NCI-H146 (cell line): ENCODE measurements around the gene SCOC.

Experiments
- DNase-seq: peaks from one replicate; lab custom pipeline; 2025; lab: John Stamatoyannopoulos, UW

SCOC gene

DNA sequence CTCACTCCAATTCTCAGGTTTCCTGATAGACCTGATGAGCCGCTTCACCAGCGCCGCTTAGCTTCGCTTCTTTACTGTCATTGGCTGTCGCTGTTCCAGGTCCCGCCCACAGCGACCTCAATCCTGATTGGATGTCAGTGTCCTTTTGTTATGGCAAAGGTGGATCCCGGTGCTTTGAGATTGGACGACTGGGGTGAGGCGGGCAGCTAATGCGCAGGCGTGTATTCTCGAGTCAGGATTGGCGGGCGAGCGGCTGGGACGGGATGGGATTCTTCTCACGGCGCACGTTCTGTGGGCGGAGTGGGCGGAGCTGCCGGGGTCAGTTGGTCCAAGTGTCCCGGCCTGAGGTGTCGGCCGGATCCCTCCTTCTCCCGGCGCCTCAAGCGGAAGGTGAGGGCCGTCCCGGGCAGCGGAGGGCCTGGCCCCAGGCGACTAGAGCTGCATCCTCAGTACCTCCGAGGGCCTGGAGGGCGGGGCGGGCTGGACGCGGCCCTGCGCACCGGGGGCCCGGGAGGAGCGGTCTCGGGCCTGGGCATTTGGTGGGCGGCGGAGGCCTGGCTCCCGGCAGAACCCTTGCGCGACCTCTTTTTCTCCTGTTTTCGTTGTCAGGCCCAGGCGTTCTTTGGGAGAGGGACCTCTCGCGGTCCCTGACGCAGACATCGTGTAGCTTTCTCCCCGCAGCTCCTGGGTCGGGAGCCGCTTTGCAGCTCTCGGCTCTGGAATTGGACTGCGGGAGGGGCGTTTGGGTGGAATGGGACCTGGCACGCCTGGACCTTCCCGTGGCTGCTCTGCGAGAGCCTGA is at the start of gene SCOC:
TSS of gene SCOC (plus strand) at position 319 of the 802 bp plus-strand sequence. CDS start 5,525 bp downstream, outside the sequence.
- peak; percentile 98 for DNase-seq

DNA sequence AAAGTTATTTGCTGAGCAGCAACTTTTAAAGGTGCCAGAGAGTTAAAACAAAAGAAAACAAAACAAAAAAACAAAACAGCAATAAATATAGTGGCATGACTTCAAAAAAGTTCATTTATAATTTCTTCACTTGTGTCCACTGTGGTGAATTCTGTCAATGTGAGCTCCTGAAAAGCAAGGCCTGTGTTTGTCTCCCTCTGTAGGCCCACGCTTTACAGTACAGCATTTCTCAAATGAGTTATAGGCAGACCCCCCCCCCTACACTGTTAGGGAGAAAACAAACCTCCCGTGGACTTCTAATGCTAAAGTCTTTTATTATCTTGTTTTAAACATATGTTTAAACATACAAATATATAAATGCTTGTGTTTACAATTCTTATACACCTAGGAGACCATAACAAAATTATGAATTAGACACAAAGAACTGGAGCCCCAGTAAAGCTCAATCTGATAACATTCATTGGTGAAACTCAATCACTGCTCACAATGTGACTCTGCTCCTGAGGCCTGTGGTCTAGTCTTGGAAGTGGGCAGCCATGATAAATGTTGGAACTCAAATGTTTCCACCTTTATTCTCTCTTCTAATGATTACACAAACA is 47.0 kb upstream of the SCOC start:
- peak; percentile 35 for DNase-seq

DNA sequence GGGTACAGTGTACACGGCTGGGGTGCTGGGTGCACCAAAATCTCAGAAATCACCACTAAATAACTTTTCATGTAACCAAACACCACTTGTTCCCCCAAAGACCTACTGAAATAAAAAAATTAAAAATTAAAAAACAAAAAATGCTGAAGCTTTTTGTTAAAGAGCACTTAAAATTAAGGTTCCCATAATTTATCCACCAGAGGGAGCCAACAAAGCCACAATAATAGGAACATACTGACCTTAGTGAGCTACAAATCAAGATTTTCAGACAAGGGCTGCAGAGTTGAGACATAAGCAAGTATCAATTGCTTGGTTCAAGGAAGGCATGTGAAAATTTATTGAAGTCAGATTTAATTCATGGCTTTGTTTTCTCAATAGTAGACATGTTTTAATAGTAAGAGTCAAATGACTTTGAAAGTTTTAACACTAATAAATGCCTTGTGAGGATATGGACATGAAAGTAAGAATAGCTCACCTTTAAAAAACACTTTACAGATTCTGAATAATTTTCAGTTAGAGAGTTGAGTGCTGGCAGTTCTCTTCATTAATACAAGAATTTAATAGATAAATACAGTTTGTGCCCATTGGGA is 43.0 kb upstream of the SCOC start:
- peak; percentile 18 for DNase-seq

DNA sequence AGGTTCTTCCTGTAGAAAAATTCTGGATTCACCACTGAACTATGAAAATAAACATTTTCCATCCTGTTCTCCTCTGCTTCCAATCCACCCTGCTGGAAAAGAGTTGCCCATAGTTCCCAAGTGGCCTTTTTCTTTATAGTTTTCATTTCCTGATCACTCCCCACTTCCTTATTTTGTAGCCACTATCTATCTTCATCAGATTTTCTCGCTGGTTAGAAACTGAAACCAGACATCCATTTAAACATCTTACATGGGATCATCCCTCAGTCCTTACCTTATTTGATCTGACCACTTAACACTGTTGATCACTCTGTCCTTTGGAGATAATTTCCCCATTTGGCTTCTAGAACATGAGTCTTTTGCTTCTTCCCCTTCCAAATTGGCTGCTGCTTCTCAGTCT is 42.2 kb upstream of the SCOC start:
- DNase-seq = no peak

DNA sequence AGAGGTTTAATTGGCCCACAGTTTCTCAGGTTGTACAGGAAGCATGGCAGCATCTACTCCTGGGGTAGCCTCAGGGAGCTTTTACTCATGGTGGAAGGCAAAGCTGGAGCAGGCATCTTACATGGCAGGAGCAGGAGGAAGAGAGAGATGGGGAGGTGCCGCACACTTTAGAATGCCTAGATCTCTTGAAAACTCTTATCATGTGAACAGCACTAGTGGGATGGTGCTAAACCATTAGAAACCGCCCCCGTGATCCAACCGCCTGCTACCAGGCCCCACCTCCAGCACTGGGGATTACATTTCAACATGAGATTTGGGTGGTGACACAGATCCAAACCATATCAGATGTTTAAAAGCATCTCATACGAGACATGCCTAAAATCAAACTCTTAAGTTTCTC is 41.6 kb upstream of the SCOC start:
- no peak for DNase-seq

DNA sequence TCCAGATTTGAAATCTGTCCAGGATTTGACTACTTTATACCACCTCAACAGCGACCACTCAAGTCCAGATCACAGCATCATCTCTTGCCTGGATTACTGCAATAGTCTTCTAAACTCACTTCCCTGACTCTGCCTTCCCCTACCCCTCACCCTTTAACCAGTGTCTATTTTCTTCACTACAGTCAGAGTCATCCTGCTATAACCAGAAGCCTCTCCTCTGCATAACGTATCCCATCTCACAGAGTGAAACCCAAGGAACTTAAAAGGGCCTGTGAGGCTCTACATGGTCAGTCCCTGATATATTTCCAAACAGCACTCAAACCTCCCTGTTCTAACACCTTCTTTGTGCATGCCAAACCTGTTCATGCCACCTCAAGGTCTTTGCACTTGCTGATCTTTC is 40.7 kb upstream of the SCOC start:
- DNase-seq = no peak

DNA sequence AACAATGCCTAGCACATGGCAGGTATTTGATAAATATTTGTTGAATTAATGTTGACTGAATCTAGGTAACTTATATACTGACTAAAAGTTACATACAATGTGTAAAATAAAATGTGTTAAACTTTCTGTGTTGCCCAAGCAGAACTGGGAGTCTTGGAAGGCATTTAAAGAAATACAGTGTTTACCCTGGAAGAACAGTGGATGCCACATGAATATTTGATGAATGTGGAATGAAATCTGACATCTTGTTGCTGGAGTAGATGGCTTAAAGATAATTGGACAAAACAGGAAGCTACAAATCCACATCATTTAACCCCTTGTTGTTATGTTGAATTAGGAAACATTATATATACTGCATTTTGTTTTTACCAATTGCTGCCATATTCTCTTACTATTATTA is 39.9 kb upstream of the SCOC start:
- DNase-seq = no peak

DNA sequence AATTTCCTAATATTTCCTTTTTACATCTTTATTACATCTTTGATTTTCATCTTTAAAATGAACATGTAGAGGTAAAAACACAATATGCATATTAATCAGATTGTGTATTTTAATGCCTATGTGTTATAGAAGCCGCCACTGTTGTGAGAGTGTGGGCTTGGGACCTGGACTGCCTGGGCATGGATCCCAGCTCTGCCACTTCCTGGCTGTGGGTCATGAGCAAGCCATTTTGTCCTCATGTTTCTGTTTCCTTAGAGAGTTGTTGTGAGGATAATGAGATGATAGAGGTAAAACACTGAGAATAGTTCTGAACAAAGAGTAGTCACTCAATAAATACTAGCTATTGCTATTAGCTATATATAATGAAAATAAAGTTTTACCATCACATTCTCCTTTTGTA is 38.4 kb upstream of the SCOC start:
- no peak for DNase-seq

DNA sequence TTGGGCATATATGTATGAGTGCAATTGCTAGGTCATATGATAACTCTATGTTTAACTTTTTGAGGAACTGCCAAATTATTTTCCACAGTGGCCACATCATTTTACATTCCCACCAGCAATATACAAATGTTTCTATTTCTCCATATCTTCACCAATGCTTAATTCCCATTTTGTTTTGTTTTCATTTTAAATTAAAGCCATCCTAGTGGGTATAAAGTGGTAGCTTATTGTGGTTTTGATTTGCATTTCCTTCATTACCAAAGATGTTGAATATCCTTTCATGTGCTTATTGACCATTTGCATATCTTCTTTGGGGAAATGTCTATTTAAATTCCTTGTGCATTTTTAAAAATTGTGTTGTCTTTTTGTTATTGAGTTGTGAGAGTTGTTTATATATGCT is 36.7 kb upstream of the SCOC start:
- DNase-seq = no peak

DNA sequence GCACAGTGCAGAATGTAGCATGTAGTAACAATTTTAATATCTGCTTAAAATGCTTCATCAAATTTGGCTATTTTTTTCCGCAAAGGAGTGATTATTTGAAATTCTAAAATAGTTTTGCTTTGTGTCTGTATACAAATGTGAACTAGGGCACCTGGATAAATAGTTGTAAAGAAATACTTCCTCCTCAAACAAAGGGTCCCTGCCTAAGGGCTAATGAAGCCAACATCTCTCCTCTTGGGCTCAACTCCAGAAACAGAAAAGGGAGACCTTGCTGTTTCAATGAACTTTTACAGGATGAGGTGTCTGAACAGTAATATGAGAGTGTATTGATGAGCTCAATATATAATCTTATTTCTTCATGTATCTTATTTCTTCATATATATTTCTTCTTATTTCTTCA is 30.8 kb upstream of the SCOC start:
- peak; percentile 31 for DNase-seq

DNA sequence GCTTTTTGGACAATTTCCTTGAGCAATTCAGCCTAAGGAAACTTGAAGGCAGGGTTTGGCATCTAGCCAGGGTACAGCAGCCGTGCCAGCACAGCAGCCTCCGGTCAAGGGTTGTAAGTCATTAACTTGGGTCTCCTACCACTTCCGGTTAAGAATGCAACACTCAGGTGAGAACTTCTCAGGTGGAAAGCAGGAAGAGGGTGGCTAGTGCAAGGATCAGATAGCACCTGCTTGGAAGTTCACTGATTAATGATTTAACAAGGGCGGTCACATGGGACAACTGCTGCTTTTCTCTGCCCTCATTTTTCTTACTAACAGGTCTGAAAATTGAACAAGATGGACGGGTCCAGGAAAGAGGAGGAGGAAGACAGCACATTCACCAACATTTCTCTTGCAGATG is 30.1 kb upstream of the SCOC start:
- peak; percentile 18 for DNase-seq

DNA sequence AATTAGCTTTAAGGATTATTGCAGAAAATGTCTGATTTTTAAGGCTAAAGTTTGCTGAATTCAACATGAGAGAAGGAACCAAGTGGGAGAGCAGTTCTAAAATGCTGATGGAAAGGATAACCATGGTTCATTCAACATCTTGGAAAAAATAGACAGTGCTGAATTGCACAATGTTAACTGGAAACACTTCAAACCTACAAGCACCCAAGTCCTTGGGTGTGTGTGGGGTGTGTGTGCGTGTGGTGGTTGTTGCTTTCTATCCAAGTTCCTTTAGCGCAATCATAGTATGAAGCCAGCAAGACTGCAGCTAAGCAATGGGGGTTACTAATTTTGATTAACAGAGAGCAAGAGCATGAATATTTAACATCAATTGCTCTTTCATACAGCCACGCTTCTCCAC is 29.3 kb upstream of the SCOC start:
- DNase-seq = no peak

DNA sequence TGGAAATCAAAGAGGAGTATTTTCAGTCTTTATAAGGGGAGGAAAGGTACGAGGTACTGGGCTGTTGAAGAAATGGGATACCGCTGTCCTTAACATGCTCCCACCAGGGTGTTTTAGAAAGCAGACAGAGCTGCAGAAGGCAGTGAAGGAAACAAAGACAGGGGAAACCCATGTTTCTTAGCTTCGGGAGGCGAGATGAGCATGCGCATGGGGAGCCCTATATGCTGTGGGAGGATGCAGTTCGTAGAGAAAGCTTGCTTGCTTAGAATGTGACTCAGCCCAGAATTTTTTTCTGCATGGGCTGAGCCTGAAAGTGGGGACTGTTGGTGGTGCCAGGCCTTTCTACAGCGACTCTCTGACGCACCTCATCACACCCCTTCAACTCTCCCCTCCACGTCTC is 28.8 kb upstream of the SCOC start:
- DNase-seq = no peak

DNA sequence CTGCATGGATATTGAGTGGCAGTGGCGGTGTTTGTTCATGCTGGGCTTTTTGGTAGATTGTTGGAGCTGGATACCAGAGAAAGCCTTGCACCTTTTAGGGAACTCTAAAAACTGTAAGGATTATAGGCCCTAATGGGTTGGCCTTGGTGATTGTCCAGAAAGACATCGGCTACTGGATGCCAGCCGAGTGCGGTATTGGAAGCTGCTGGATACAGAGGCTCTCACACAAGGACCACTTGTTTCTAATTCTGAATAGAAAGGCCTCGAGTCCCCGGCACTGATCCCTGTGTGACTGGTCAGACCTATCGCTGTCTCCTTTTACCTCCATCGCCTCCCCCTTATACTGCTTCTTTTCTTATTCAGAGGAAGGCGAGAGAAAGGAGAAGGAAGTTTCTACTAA is 27.3 kb upstream of the SCOC start:
- no peak for DNase-seq

DNA sequence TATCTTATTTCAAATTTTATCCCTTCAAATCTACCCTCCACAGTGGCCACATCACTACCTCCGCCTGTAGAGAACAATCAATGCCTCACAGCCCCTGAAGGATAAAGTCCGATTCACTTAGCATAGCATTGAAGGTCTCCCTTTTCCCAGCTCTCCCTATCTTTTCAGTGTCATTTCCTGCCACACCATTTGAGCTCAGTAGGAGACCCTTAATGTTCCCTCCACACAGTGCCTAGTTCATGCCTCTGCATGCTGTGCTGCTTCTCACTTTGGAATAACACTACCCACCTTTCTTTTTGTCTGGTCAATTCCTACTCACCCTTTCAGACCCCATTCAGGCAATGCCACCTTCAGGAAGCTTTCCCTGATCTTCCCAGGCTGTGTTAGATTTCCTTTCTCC is 23.6 kb upstream of the SCOC start:
- no peak for DNase-seq

DNA sequence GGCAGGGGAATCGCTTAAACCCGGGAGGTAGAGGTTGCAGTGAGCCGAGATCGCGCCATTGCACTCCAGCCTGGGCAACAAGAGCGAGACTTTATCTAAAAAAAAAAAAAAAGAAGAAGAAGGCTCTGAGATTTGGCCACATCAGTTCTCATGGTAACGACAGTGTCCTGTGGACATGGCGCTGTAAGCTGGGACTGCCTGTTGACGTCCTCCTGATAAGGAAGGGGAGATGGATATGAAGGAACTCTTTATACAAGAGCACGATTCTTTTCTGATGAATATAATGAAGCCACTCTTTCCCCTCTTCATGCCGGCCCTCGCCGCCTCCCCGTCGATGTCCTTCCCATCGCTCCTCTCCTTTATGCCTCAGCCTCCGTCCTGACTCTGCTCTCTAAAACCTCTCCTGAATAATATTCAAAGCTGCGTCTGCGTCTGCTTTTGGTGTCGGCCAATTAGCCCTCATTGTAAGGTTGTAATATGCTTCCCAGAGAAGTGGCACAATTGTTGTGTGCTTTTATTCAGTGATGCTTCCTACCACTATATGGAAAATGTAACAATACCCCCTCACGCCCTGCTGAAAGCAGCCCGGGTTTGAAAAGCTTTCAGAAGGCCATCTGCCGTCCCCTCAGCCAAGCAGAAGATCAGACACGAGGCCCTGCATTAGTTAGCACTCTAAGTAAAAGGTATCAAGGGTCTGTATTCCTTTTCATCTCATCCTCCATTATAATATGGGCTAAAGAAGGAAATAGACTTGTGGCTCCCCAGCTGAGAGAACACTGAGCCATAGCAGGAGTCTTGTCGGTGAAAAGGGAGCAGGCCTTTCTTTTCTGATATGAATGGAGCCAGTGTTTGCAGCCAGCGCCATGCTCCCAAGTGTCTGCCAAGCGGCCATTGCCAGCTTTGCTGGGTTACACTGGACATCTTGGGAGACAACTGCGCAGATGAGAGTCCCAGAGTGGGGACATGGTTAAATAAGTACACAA is 22.1 kb upstream of the SCOC start:
- no peak for DNase-seq

DNA sequence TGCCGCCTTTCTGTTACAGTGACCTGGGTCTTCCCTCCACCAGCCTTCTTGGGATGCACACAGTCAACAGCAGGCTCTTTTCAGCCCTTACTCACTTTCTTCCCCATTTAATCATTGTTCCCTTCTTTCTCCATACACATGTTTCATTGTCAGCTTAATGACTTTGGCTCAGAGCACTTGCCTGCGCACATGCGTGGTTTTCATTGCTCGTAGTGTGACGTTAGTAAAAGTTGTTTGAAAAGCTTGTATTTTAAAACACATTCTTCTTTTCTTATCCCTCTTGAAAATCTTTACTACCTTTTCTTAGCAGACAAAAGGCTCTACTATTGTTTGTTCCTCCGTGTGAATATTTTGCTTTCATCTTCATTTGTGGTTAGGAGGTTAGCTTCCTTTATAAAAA is 19.7 kb upstream of the SCOC start:
- no peak for DNase-seq

DNA sequence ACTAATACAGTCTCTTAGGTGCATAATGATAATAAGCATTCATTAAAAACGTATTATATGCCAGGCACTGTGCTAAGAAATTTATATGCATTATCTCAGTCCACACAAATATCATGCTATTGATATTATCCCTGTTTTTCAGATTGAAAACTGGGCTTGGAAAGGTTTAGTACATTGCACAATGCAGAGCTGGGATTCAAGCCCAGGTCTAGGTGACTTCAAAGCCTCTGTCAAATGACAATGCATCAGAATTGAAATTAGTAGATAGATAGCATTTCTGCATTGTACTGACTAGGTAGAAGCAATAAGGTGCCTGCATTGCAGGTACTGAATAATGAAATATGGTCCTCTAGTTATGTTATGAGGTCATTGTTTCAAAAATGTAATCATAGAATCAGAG is 18.2 kb upstream of the SCOC start:
- DNase-seq = no peak

DNA sequence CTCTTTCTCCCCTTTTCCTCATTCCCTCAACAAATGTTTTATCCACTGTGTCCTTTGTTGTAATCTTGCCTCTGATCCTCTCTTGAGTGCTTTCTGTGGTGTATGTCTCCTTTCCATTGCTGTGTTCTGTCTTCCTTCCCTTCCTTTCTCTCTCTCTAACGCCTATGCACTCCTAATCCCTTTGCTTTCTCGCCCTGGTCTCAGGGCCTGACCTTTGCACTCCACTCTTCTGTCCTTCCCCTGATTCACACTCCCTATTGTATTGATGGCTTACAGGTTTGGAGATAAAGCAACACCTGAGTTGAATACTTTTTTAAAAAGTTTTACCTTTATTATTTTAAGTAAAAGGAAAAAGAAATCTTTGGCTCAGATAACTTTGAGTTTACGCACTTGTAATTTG is 15.6 kb upstream of the SCOC start:
- DNase-seq = no peak

DNA sequence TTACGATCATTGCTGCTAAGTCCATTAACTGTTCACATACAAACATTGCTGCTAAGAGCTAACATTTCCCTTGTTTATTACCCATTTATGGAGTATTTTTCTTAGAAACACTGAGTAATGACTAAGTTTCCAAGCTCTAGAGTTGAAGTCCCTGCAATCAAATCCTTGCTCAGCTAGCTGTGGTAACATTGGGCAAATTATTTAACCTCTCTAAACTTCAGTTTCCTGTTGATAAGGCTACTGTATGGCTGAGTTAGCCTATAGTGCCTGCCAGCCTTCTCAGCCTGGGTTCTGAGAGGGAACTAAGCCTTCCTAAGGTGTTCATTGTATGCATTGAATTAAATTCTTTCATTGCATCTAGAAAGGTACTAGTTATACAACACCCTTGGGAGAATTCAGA is 15.2 kb upstream of the SCOC start:
- no peak for DNase-seq

DNA sequence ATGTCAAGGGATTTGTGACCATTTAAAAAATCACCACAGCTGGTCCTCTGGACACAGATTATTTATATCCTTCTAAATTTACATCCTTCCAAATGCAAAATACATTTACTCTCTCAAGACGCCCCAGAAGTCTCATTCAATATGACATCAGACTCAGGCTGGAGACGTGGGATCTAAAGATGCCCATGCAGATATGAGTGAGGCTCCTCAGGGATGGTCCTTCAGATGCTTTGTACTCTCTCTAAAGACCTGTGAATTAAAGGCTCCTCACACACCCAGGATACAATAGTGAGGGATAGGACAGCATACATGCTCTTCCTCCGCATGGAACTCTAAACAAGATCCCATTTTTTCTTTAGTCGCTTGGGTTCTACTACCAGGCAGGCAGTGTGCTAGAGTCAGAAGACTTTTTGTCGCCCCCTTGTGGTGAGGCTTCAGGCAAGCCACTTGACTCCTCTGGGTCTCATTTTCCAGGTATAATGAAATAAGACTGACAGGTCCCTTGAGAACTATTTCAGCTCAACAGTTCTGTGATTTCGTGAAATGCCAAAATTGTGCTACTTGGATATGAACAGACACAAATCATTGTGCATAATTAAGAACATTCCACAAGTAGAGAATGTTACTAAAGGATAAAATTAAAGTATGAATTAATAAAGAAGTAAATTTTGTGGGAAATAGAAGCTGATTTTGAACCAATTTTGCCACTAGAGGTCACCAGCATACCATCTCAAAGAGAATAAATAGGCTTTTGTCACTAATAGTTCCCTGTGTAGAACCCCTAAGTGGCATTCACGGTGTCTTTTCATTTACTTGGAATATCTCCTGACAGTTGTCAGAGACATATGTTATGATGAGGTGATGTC is 13.7 kb upstream of the SCOC start:
- peak; percentile 83 for DNase-seq
